K562 (cell line): ENCODE measurements around the gene NACC1. TPM values are rescaled to one million over a fixed set of nuclear protein-coding genes. Genes with fewer than 3 reads are reported as not detected.

ENCODE experiments used
- ARID1B ChIP-seq: fragments of 450-650 bp; IDR thresholded peaks from 2 replicates; pipeline ENCODE4 v1.6.1; 2016; ENCODE audit warnings: antibody characterized with exemption, mild to moderate bottlenecking, inconsistent platforms
- CBX1 ChIP-seq: sonication (generic); IDR thresholded peaks from 2 replicates; pipeline ENCODE4 v1.6.1; 2016; ENCODE audit warnings: antibody characterized with exemption, low read depth, mild to moderate bottlenecking
- CBX8 ChIP-seq: fragments of 200-600 bp; sonication (generic); IDR thresholded peaks from 2 replicates; pipeline ENCODE4 v1.6.1; 2012; ENCODE audit warnings: borderline replicate concordance, mixed run types, low read depth, mild to moderate bottlenecking, moderate library complexity, mixed read lengths, low read length, control low read depth, inconsistent platforms; ENCODE audit not compliant: poor library complexity, severe bottlenecking; ENCODE audit errors: extremely low read depth
- CHCHD3 ChIP-seq: fragments of 250-450 bp; sonication (Bioruptor Pico); IDR thresholded peaks from 2 replicates; pipeline ENCODE4 v2.1.2; 2022; ENCODE audit warnings: mild to moderate bottlenecking
- ETV5 ChIP-seq: sonication (generic); formaldehyde crosslinking; IDR thresholded peaks from 2 replicates; pipeline ENCODE4 v1.4.0; 2020; ENCODE audit warnings: low read depth, mild to moderate bottlenecking, missing genetic modification reagents
- FOS ChIP-seq: IDR thresholded peaks from 3 replicates; pipeline ENCODE4 v1.6.1; 2011; ENCODE audit not compliant: insufficient read length; ENCODE audit errors: extremely low read depth
- MED1 ChIP-seq: sonication (generic); formaldehyde crosslinking; IDR thresholded peaks from 2 replicates; pipeline ENCODE4 v1.8.1; 2023; ENCODE audit warnings: missing genetic modification reagents, borderline replicate concordance
- SIN3B ChIP-seq: fragments of 450-650 bp; IDR thresholded peaks from 2 replicates; pipeline ENCODE4 v1.6.1; 2017; ENCODE audit warnings: low read depth, mild to moderate bottlenecking, moderate library complexity
- TCF7L2 ChIP-seq: fragments of 150-350 bp; IDR thresholded peaks from 2 replicates; pipeline ENCODE4 v1.6.1; 2016; ENCODE audit warnings: low read depth, mild to moderate bottlenecking, low read length, moderate library complexity
- YY1 ChIP-seq, 3 experiments: IDR thresholded peaks; 2 replicates each; pipeline ENCODE4 v1.6.1; 2011; ENCODE audit warnings: low read length in 2 of 3, mild to moderate bottlenecking in 2 of 3, moderate library complexity in 2 of 3, borderline replicate concordance in 1 of 3, control low read depth in 1 of 3, low read depth in 1 of 3; ENCODE audit not compliant: insufficient read depth in 3 of 3, insufficient replicate concordance in 2 of 3, control insufficient read depth in 1 of 3, insufficient read length in 1 of 3; ENCODE audit errors: extremely low read depth in 1 of 3
- ZNF23 ChIP-seq: fragments of 250-450 bp; sonication (Bioruptor Pico); IDR thresholded peaks from 2 replicates; pipeline ENCODE4 v1.4.0; 2020; ENCODE audit warnings: mild to moderate bottlenecking
- ZNF444 ChIP-seq: fragments of 250-450 bp; sonication (Bioruptor Pico); IDR thresholded peaks from 2 replicates; pipeline ENCODE4 v1.4.0; 2020; ENCODE audit warnings: mild to moderate bottlenecking, moderate library complexity
- ZNF507 ChIP-seq: conservative IDR thresholded peaks from 2 replicates; pipeline ENCODE4 v1.6.1; 2017; ENCODE audit warnings: missing genetic modification characterization, missing compliant biosample characterization
- polyA plus RNA-seq, 8 experiments: library from polyadenylated mRNA; depleted of rRNA in 4 of 8; stranded (reverse) in 5 of 8; unstranded in 3 of 8; fragments of >200 nt; fragmentation: Nextera tagmentation in 2 of 8; fragmentation: Illumina TruSeq in 1 of 8; extraction: Ambion mirVana in 2 of 8; extraction: Trizol in 1 of 8; gene quantifications; 2 replicates each; pipeline versions ENCODE4 v1.2.1 to v1.2.3, GENCODE V29; 2011 to 2014; ENCODE audit warnings: inconsistent platforms in 1 of 8, missing spikeins in 1 of 8
- total RNA-seq, 7 experiments: library from RNA; depleted of rRNA in 6 of 7; stranded (reverse); fragments of >200 nt in 6 of 7; fragmentation: Illumina TruSeq in 2 of 7; extraction: Trizol in 2 of 7; gene quantifications; 2 replicates each; pipeline versions ENCODE4 v1.2.1 to v1.2.3, GENCODE V29; 2011 to 2021; ENCODE audit warnings: low replicate concordance in 1 of 7
- TF ChIP-seq, protein P1 (sequence below), 3 experiments: fragments of 200-800 bp in 1 of 3; fragments of 250-450 bp in 1 of 3; fragments of 450-650 bp in 1 of 3; sonication (Bioruptor Pico) in 1 of 3; sonication (Bioruptor generic) in 1 of 3; formaldehyde crosslinking in 1 of 3; IDR thresholded peaks; 2 replicates each; pipeline versions ENCODE4 v1.6.1 to v1.8.0; 2016 to 2022; ENCODE audit warnings: mild to moderate bottlenecking in 2 of 3, missing genetic modification characterization in 2 of 3, missing compliant biosample characterization in 1 of 3, moderate library complexity in 1 of 3
- TF ChIP-seq, protein P2 (sequence below): fragments of 200-800 bp; sonication (Bioruptor generic); IDR thresholded peaks from 2 replicates; pipeline ENCODE4 v1.6.1; 2017; ENCODE audit warnings: missing genetic modification characterization, missing compliant biosample characterization
- TF ChIP-seq, protein P3 (sequence below): fragments of 450-650 bp; IDR thresholded peaks from one replicate; pipeline ENCODE4 v1.6.1; 2018; ENCODE audit warnings: mild to moderate bottlenecking, moderate library complexity; ENCODE audit not compliant: partially characterized antibody
- TF ChIP-seq, protein P4 (sequence below): fragments of 200-800 bp; sonication (Bioruptor generic); IDR thresholded peaks from 2 replicates; pipeline ENCODE4 v1.6.1; 2017; ENCODE audit warnings: missing genetic modification characterization, missing compliant biosample characterization

The NACC1 gene
- total and polyA plus RNA-seq, 9 of the 15 experiments (the other 6 are each of a cell fraction or from before 2014, with no cell fraction given): 0.04 to 96.6 (median 25.8) TPM

DNA sequence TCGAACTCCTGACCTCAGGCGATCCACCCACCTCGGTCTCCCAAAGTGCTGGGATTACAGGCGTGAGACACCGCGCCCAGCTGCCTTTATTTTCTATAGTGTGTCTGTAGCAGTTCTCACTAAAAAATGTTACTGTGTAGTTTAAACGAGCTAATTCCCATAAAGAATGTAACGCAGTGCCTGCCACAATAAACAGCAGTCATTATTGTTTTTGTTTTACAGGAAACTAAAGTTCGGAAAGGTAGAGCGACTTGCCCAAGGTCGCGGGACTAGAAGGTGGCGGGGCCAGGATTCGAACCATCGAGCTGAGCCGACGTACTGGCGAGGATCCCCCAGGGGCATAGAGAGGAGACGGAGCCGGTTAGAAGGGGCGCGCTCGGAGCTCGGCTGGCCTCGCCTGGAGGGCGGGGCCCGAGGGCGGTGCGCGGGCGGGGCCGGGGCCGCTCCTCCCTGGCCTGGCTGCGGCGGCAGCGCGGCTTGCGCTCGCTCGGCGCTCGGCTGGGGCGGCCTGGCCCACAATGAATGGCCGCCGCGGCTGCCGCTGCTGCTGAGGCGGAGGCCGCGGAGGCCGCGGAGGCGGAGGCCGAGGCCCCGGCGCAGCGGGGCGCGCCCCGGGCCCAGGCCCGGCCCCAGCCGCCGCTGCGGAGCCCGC lies at the start of gene NACC1 (continued):
- TF ChIP-seq, protein P1, sequence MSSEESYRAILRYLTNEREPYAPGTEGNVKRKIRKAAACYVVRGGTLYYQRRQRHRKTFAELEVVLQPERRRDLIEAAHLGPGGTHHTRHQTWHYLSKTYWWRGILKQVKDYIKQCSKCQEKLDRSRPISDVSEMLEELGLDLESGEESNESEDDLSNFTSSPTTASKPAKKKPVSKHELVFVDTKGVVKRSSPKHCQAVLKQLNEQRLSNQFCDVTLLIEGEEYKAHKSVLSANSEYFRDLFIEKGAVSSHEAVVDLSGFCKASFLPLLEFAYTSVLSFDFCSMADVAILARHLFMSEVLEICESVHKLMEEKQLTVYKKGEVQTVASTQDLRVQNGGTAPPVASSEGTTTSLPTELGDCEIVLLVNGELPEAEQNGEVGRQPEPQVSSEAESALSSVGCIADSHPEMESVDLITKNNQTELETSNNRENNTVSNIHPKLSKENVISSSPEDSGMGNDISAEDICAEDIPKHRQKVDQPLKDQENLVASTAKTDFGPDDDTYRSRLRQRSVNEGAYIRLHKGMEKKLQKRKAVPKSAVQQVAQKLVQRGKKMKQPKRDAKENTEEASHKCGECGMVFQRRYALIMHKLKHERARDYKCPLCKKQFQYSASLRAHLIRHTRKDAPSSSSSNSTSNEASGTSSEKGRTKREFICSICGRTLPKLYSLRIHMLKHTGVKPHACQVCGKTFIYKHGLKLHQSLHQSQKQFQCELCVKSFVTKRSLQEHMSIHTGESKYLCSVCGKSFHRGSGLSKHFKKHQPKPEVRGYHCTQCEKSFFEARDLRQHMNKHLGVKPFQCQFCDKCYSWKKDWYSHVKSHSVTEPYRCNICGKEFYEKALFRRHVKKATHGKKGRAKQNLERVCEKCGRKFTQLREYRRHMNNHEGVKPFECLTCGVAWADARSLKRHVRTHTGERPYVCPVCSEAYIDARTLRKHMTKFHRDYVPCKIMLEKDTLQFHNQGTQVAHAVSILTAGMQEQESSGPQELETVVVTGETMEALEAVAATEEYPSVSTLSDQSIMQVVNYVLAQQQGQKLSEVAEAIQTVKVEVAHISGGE (CRISPR knock-in tag; IDR thresholded peaks at IDR 0.05): peak in 1 of 3 experiments; percentile 87; a peak in 2 of 6 replicates
- TF ChIP-seq SIN3B: peak; percentile 37; the same call in 1 of the 2 replicates
- TF ChIP-seq, protein P2, sequence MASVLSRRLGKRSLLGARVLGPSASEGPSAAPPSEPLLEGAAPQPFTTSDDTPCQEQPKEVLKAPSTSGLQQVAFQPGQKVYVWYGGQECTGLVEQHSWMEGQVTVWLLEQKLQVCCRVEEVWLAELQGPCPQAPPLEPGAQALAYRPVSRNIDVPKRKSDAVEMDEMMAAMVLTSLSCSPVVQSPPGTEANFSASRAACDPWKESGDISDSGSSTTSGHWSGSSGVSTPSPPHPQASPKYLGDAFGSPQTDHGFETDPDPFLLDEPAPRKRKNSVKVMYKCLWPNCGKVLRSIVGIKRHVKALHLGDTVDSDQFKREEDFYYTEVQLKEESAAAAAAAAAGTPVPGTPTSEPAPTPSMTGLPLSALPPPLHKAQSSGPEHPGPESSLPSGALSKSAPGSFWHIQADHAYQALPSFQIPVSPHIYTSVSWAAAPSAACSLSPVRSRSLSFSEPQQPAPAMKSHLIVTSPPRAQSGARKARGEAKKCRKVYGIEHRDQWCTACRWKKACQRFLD: no peak
- no peak for TF ChIP-seq ARID1B
- TF ChIP-seq ZNF444: no peak
- TF ChIP-seq, protein P3, sequence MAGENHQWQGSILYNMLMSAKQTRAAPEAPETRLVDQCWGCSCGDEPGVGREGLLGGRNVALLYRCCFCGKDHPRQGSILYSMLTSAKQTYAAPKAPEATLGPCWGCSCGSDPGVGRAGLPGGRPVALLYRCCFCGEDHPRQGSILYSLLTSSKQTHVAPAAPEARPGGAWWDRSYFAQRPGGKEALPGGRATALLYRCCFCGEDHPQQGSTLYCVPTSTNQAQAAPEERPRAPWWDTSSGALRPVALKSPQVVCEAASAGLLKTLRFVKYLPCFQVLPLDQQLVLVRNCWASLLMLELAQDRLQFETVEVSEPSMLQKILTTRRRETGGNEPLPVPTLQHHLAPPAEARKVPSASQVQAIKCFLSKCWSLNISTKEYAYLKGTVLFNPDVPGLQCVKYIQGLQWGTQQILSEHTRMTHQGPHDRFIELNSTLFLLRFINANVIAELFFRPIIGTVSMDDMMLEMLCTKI: no peak
- TF ChIP-seq, protein P4, sequence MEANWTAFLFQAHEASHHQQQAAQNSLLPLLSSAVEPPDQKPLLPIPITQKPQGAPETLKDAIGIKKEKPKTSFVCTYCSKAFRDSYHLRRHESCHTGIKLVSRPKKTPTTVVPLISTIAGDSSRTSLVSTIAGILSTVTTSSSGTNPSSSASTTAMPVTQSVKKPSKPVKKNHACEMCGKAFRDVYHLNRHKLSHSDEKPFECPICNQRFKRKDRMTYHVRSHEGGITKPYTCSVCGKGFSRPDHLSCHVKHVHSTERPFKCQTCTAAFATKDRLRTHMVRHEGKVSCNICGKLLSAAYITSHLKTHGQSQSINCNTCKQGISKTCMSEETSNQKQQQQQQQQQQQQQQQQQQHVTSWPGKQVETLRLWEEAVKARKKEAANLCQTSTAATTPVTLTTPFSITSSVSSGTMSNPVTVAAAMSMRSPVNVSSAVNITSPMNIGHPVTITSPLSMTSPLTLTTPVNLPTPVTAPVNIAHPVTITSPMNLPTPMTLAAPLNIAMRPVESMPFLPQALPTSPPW (CRISPR knock-in tag): peak; percentile 74
- TF ChIP-seq YY1 (IDR thresholded peaks at IDR 0.05; ENCODE audit: borderline replicate concordance in 1 of 3, control insufficient read depth in 1 of 3, extremely low read depth in 1 of 3, insufficient read depth in 3 of 3, insufficient read length in 1 of 3, insufficient replicate concordance in 2 of 3, low read depth in 1 of 3, low read length in 2 of 3): peak; percentile 79 to 95 (median 95)
- TF ChIP-seq ETV5 (CRISPR knock-in tag): no peak
- no peak for TF ChIP-seq TCF7L2
- TF ChIP-seq ZNF507 (tag): no peak
- peak; percentile 52; the same call in 1 of the 2 replicates for TF ChIP-seq CBX1
- TF ChIP-seq CHCHD3 (CRISPR knock-in tag): no peak
- no peak for TF ChIP-seq FOS
- TF ChIP-seq CBX8: no peak
- no peak for TF ChIP-seq ZNF23 (CRISPR knock-in tag)
- no peak for TF ChIP-seq MED1 (CRISPR knock-in tag)
